Keratinocyte (primary cell): ENCODE data around the gene LMCD1. TPM values are rescaled to one million over a fixed set of nuclear protein-coding genes. Genes with fewer than 3 reads are reported as not detected.

Source experiments
- DNase-seq: peaks from one replicate; pipeline ENCODE4 v3.0.0-alpha.2; 2011; ENCODE audit warnings: low read depth, missing footprints, low spot score
- FAIRE-seq: peaks from 2 replicates; lab custom pipeline; 2011; peaks lifted over from hg19 to GRCh38; lab: Jason Lieb, UNC
- H2AFZ ChIP-seq: 2 replicates; pipeline ENCODE4 v1.6.0; 2012; ENCODE audit warnings: low read length, control low read depth, inconsistent platforms; ENCODE audit not compliant: control insufficient read depth
- H3K27ac ChIP-seq: 2 replicates; pipeline ENCODE4 v1.5.1; 2011; ENCODE audit warnings: low read length; ENCODE audit not compliant: control insufficient read depth, insufficient read depth
- H3K27me3 ChIP-seq: 3 replicates; pipeline ENCODE4 v1.6.0; 2011; ENCODE audit warnings: low read length; ENCODE audit not compliant: control insufficient read depth, insufficient read depth; ENCODE audit errors: extremely low read depth
- H3K36me3 ChIP-seq, 2 experiments: 2 replicates in 1 of 2; 3 replicates in 1 of 2; pipeline ENCODE4 v1.5.1; 2011; ENCODE audit warnings: low read length in 2 of 2, mild to moderate bottlenecking in 1 of 2; ENCODE audit not compliant: control insufficient read depth in 2 of 2, insufficient read depth in 2 of 2; ENCODE audit errors: extremely low read depth in 1 of 2
- H3K4me1 ChIP-seq: 3 replicates; pipeline ENCODE4 v1.5.1; 2011; ENCODE audit warnings: low read length; ENCODE audit not compliant: control insufficient read depth, insufficient read depth; ENCODE audit errors: extremely low read depth
- H3K4me2 ChIP-seq: 3 replicates; pipeline ENCODE4 v1.6.0; 2011; ENCODE audit warnings: low read depth, low read length; ENCODE audit not compliant: control insufficient read depth, insufficient read depth; ENCODE audit errors: extremely low read depth
- H3K4me3 ChIP-seq, 3 experiments: fragments of 200-600 bp in 1 of 3; sonication (generic) in 1 of 3; 2 replicates in 2 of 3; 3 replicates in 1 of 3; pipeline ENCODE4 v1.5.1; 2011 to 2016; ENCODE audit warnings: low read length in 3 of 3, mild to moderate bottlenecking in 3 of 3, control low read depth in 2 of 3, inconsistent platforms in 1 of 3, low read depth in 1 of 3, mixed read lengths in 1 of 3, mixed run types in 1 of 3, moderate library complexity in 1 of 3; ENCODE audit not compliant: control insufficient read depth in 2 of 3, insufficient read depth in 2 of 3; ENCODE audit errors: extremely low read depth in 1 of 3
- H3K79me2 ChIP-seq: 2 replicates; pipeline ENCODE4 v1.6.0; 2012; ENCODE audit warnings: low read length; ENCODE audit not compliant: control insufficient read depth, insufficient read depth
- H3K9ac ChIP-seq: 3 replicates; pipeline ENCODE4 v1.6.0; 2011; ENCODE audit warnings: low read length; ENCODE audit not compliant: control insufficient read depth, insufficient read depth; ENCODE audit errors: extremely low read depth
- H3K9me1 ChIP-seq: 3 replicates; pipeline ENCODE4 v1.6.0; 2011; ENCODE audit warnings: low read length; ENCODE audit not compliant: control insufficient read depth, insufficient read depth; ENCODE audit errors: extremely low read depth
- H3K9me3 ChIP-seq: 2 replicates; pipeline ENCODE4 v1.5.1; 2012; ENCODE audit warnings: low read depth, low read length; ENCODE audit not compliant: control insufficient read depth
- H4K20me1 ChIP-seq: 3 replicates; pipeline ENCODE4 v1.6.0; 2011; ENCODE audit warnings: low read length; ENCODE audit not compliant: control insufficient read depth, insufficient read depth; ENCODE audit errors: extremely low read depth
- EZH2 ChIP-seq: IDR thresholded peaks from one replicate; pipeline ENCODE4 v1.6.1; 2012; ENCODE audit warnings: inconsistent platforms, mild to moderate bottlenecking, low read length, moderate library complexity
- dilution Hi-C: fragments of 300-500 bp; cut with MboI; formaldehyde crosslinking; loops from one replicate; pipeline ENCODE4 v1.7.0; 2020; ENCODE audit warnings: low sequenced_read_pairs; ENCODE audit not compliant: extremely low pct_ligation_motif_present
- polyA plus RNA-seq, 5 experiments: library from polyadenylated mRNA; depleted of rRNA in 3 of 5; stranded (reverse) in 3 of 5; stranded (forward) in 1 of 5; unstranded in 1 of 5; fragments of >200 nt; gene quantifications; 1 replicate in 1 of 5; 2 replicates in 3 of 5; 3 replicates in 1 of 5; pipeline versions ENCODE4 v1.2.1 to v1.2.3, GENCODE V29; 2011 to 2012; ENCODE audit warnings: missing spikeins in 2 of 5, low read depth in 1 of 5, low replicate concordance in 1 of 5
- TF ChIP-seq, protein P1 (sequence below), 3 experiments: IDR thresholded peaks in 1 of 3; conservative IDR thresholded peaks in 1 of 3; optimal IDR thresholded peaks in 1 of 3; 2 replicates in 2 of 3; 3 replicates in 1 of 3; pipeline versions ENCODE3 to v1.5.1; 2011; ENCODE audit warnings: low read length in 3 of 3, mild to moderate bottlenecking in 3 of 3, moderate library complexity in 2 of 3, control low read depth in 1 of 3, inconsistent platforms in 1 of 3; ENCODE audit not compliant: insufficient read depth in 2 of 3; ENCODE audit errors: extremely low read depth in 1 of 3

The LMCD1 gene
- polyA plus RNA-seq, 1 donor (not counting 4 experiments of a cell fraction or from before 2014, with no cell fraction given): 3.7 TPM

DNA sequence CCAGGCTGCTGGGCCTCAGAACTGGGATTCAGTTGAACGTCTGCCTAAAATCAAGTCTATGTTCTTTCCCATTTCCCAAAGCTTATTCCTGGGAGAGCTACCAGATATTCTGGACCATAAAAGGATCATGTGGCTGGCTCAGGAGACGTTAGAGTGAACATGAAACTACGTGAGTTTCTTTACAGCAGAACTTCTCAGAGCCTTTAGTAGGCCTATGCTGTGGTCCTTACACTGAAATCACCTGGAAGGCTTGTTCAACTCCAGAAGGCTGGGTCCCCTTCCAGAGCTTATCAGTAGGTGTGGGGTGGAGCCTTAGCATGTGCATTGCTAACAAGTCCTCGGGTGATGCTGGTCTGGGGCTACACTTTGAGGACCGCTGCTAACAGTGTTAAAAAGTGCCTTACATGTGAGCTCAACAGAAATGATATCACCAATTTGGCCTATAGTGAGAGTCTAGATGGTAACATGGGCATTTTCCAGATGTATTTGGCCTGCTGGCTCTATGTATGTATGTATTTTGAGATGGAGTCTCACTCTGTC, 50.7 kb downstream of the LMCD1 start:
- H3K27me3 ChIP-seq: no peaks in the 10 kb centered on the region
- H3K4me2 ChIP-seq: no peak overlapping the region
- H3K9me3 ChIP-seq: no peaks in the 10 kb centered on the region
- dilution Hi-C loops: no loop called here
- DNase-seq (no peak), FAIRE-seq (no peak)
- no peak overlapping the region for H3K27ac ChIP-seq
- no peak overlapping the region for H3K4me3 ChIP-seq
- no peaks in the 10 kb centered on the region for H3K9me1 ChIP-seq
- no peaks in the 10 kb centered on the region for H4K20me1 ChIP-seq
- H3K79me2 ChIP-seq: no peaks in the 10 kb centered on the region
- no peak overlapping the region for H2AFZ ChIP-seq
- H3K36me3 ChIP-seq: no peaks in the 10 kb centered on the region
- no peaks in the 10 kb centered on the region for H3K4me1 ChIP-seq
- TF ChIP-seq, protein P1, sequence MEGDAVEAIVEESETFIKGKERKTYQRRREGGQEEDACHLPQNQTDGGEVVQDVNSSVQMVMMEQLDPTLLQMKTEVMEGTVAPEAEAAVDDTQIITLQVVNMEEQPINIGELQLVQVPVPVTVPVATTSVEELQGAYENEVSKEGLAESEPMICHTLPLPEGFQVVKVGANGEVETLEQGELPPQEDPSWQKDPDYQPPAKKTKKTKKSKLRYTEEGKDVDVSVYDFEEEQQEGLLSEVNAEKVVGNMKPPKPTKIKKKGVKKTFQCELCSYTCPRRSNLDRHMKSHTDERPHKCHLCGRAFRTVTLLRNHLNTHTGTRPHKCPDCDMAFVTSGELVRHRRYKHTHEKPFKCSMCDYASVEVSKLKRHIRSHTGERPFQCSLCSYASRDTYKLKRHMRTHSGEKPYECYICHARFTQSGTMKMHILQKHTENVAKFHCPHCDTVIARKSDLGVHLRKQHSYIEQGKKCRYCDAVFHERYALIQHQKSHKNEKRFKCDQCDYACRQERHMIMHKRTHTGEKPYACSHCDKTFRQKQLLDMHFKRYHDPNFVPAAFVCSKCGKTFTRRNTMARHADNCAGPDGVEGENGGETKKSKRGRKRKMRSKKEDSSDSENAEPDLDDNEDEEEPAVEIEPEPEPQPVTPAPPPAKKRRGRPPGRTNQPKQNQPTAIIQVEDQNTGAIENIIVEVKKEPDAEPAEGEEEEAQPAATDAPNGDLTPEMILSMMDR (optimal IDR thresholded peaks at IDR 0.05 in 1 of 3, IDR thresholded peaks at IDR 0.05 in 1 of 3, conservative IDR thresholded peaks at IDR 0.05 in 1 of 3; ENCODE audit: extremely low read depth in 1 of 3, insufficient read depth in 2 of 3, low read length in 3 of 3): no peak
- TF ChIP-seq EZH2: no peak
- no peak overlapping the region for H3K9ac ChIP-seq

DNA sequence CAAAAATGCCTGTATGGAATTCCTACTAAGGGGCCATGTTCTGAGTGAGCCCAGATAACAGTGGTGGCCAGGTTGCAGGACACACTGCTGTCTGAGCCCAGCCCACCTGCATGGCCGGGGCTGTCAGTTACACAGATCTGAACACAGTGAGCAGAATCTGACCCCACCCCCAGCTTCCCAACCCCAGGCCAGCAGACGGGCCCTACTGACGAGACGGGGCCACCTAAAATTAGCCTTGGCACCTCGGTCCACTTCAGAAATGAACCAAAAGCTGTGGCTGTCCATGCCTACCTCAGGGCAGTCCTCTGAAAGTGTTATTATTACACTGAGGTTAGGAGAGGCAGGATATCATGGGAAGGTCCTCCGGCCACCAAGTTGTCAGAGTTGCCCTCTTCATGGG, 51.8 kb downstream of the LMCD1 start:
- Histone ChIP-seq H3K27ac (no peak overlapping the region), H3K9me1 (no peaks in the 10 kb centered on the region), H3K79me2 (no peaks in the 10 kb centered on the region), H2AFZ (no peak overlapping the region), H4K20me1 (no peaks in the 10 kb centered on the region), H3K4me1 (no peaks in the 10 kb centered on the region), H3K4me2 (no peak overlapping the region), H3K36me3 (no peaks in the 10 kb centered on the region), H3K9ac (no peak overlapping the region), H3K4me3 (no peak overlapping the region), H3K27me3 (no peaks in the 10 kb centered on the region), H3K9me3 (no peaks in the 10 kb centered on the region)
- dilution Hi-C loops: no loop called here
- DNase-seq (no peak), FAIRE-seq (no peak)
- TF ChIP-seq, protein P1 (optimal IDR thresholded peaks at IDR 0.05 in 1 of 3, IDR thresholded peaks at IDR 0.05 in 1 of 3, conservative IDR thresholded peaks at IDR 0.05 in 1 of 3; ENCODE audit: extremely low read depth in 1 of 3, insufficient read depth in 2 of 3, low read length in 3 of 3): no peak
- TF ChIP-seq EZH2: no peak
